GM12873 (cell line): Measurements from ENCODE around the gene MBNL2.

Experiments
- TF ChIP-seq, protein P1 (sequence below): IDR thresholded peaks from 2 replicates; pipeline ENCODE4 v1.5.1; 2012; ENCODE audit warnings: low read depth, mild to moderate bottlenecking, moderate library complexity, low read length, control low read depth; ENCODE audit not compliant: insufficient read depth; ENCODE audit errors: missing control alignments

The MBNL2 gene

DNA sequence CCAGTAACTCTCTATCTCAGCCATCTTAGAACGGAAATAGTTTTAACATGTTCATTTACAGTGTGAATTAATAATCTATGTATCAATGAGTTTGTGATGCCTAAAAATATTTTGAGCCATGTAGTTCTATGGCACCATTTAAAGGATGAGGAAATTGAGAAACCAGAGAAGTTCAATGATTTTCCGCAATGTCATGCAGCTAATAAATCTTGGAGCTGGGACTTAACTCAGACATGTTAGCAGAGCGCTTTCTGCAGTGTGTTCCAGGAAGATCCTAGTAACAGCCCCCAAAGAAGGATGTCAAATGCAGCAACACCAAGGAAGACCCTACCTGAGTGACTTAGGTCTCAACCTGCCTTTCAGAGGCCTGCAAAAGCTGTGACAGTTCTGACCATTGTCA, 112.6 kb downstream of the MBNL2 start:
- TF ChIP-seq, protein P1, sequence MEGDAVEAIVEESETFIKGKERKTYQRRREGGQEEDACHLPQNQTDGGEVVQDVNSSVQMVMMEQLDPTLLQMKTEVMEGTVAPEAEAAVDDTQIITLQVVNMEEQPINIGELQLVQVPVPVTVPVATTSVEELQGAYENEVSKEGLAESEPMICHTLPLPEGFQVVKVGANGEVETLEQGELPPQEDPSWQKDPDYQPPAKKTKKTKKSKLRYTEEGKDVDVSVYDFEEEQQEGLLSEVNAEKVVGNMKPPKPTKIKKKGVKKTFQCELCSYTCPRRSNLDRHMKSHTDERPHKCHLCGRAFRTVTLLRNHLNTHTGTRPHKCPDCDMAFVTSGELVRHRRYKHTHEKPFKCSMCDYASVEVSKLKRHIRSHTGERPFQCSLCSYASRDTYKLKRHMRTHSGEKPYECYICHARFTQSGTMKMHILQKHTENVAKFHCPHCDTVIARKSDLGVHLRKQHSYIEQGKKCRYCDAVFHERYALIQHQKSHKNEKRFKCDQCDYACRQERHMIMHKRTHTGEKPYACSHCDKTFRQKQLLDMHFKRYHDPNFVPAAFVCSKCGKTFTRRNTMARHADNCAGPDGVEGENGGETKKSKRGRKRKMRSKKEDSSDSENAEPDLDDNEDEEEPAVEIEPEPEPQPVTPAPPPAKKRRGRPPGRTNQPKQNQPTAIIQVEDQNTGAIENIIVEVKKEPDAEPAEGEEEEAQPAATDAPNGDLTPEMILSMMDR = no peak

GRCh38 chr13:97335488-97336134, 113.5 kb downstream of the MBNL2 start:
- TF ChIP-seq, protein P1 = no peak

- TF ChIP-seq, protein P1 = no peak
Measured at GRCh38 chr13:97337985-97338499, 115.9 kb downstream of the MBNL2 start.

DNA sequence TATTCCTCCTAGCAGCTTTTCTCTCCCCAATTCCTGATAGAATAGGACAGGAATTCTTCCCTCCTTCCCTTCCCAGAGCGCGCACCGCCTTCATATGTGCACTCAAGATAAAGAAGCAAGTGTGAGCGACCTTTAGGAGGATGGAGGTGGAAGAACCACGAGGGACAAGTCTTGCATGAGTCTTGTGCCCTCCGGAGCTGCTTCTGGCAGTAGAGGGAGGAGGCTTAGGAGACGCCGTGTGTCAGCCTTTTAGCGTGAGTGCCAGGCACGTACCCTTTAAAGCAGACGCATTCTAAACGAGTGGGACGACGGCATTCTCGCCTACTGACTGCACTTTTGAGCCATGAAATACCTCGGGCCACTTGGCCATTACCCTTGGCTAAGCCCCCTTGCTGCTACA, 116.4 kb downstream of the MBNL2 start:
- TF ChIP-seq, protein P1 = no peak

DNA sequence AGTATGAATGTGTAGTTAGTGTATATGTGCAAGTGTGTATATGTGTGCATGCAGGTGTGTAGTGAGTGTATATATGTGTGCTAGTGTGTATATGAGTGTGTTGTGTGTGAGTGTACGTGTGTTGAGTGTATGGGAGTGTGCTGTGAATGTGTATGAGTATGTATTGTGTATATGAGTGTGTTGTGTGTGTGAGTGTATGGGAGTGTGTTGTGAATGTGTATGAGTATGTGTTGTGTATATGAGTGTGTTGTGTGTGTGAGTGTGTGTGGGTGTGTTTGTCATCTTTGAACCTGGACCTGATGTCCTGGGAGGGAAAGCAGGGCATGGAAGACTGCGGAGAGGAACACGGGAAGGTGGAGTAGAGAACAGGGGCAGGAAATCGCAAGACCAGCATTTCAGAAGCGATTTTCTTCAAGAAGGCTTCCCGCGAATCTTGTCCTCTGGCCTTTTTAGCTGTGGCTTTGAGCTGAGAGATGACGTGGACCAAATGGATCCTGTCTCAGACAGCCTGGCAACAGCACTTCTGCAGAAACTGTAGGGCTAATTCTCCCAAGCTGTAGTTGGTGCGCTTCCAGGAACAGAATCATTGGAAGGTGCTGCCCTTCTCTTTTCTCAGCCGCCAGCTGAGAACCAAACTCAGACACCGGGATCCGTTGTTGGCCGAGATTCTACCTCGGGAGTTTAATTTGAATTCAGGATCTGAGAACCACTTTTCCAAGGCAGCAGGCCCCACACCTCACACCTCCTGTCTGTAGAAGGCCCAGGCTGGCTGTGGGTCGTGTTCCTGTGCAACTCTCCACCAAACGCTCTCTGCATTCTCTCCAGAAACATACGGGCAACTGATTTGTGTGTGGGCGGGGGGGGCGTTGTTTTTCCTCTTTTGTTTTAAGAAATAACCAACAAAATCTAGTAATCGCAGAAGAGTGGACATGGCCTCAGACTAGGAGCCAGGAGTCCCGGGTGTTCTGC, 117.2 kb downstream of the MBNL2 start:
- TF ChIP-seq, protein P1 = no peak

GRCh38 chr13:97339988-97340749, 118.0 kb downstream of the MBNL2 start:
- TF ChIP-seq, protein P1 = no peak

- TF ChIP-seq, protein P1 = no peak
Measured at GRCh38 chr13:97341135-97341534, 119.0 kb downstream of the MBNL2 start.
